SK-N-SH (cell line): ENCODE data around the gene EEF1AKMT4.

ENCODE experiments used
- FOXM1 ChIP-seq: IDR thresholded peaks from 2 replicates; pipeline ENCODE4 v1.4.0; 2012; ENCODE audit warnings: low read depth, mild to moderate bottlenecking
- SIN3A ChIP-seq: IDR thresholded peaks from 2 replicates; pipeline ENCODE4 v1.6.1; 2012; ENCODE audit warnings: low read depth, mild to moderate bottlenecking, low read length, moderate library complexity, borderline replicate concordance
- SMC3 ChIP-seq: IDR thresholded peaks from 2 replicates; pipeline ENCODE4 v1.6.1; 2012; ENCODE audit warnings: low read depth, low read length, improper control_type of control experiment
- TF ChIP-seq, protein P1 (sequence below): fragments of 200-600 bp; sonication (generic); IDR thresholded peaks from 2 replicates; pipeline ENCODE4 v1.6.1; 2017; ENCODE audit warnings: antibody characterized with exemption, mild to moderate bottlenecking, moderate library complexity

GRCh38 chr3:184230081-184230602, 19.3 kb upstream of the EEF1AKMT4 start:
- TF ChIP-seq SIN3A (no peak), FOXM1 (no peak), SMC3 (no peak)
- TF ChIP-seq, protein P1, sequence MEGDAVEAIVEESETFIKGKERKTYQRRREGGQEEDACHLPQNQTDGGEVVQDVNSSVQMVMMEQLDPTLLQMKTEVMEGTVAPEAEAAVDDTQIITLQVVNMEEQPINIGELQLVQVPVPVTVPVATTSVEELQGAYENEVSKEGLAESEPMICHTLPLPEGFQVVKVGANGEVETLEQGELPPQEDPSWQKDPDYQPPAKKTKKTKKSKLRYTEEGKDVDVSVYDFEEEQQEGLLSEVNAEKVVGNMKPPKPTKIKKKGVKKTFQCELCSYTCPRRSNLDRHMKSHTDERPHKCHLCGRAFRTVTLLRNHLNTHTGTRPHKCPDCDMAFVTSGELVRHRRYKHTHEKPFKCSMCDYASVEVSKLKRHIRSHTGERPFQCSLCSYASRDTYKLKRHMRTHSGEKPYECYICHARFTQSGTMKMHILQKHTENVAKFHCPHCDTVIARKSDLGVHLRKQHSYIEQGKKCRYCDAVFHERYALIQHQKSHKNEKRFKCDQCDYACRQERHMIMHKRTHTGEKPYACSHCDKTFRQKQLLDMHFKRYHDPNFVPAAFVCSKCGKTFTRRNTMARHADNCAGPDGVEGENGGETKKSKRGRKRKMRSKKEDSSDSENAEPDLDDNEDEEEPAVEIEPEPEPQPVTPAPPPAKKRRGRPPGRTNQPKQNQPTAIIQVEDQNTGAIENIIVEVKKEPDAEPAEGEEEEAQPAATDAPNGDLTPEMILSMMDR: no peak
